Stimulated activated CD8-positive, alpha-beta memory T cell treated with anti-CD3 and anti-CD28 coated beads, Interleukin-12 subunit alpha, Interleukin-12 subunit beta, amount 100 ng/mL, for 4 hours (primary cell): ENCODE data around the gene FADS6.

Experiments used
- DNase-seq: peaks from one replicate; pipeline ENCODE4 v3.0.0-alpha.2; 2020; ENCODE audit warnings: low read depth

FADS6 gene

GRCh38 chr17:74892974-74893911 is at the start of gene FADS6:
Gene FADS6, minus strand, starts transcription at chr17:74893633. Its CDS starts 38 bp downstream, at chr17:74893595.
- DNase-seq, result no peak

- no peak for DNase-seq
Measured at GRCh38 chr17:74941128-74941725, 47.8 kb upstream of the FADS6 start.

- DNase-seq, result no peak
Measured at GRCh38 chr17:74939534-74939933, 46.1 kb upstream of the FADS6 start.

- no peak for DNase-seq
Measured at GRCh38 chr17:74938194-74938950, 44.9 kb upstream of the FADS6 start.

- no peak for DNase-seq
Measured at GRCh38 chr17:74937064-74938051, 43.9 kb upstream of the FADS6 start.

- no peak for DNase-seq
Measured at GRCh38 chr17:74936470-74936799, 43.0 kb upstream of the FADS6 start.

- DNase-seq, result no peak
Measured at GRCh38 chr17:74935585-74936469, 42.4 kb upstream of the FADS6 start, which contains the start of gene OTOP3. Gene OTOP3, plus strand, starts transcription at chr17:74935898. Its CDS starts 24 bp downstream, at chr17:74935922.

GRCh38 chr17:74935048-74935447 is 41.6 kb upstream of the FADS6 start:
- no peak for DNase-seq

GRCh38 chr17:74930535-74931036 is 37.2 kb upstream of the FADS6 start:
- DNase-seq, result no peak

GRCh38 chr17:74928786-74929185 is 35.4 kb upstream of the FADS6 start:
- no peak for DNase-seq

- no peak for DNase-seq
Measured at GRCh38 chr17:74925242-74925641, 31.8 kb upstream of the FADS6 start.

- no peak for DNase-seq
Measured at GRCh38 chr17:74924250-74924948, 31.0 kb upstream of the FADS6 start, which contains the start of gene OTOP2. Gene OTOP2, plus strand, starts transcription at chr17:74924273. Its CDS starts 360 bp downstream, at chr17:74924633.

- peak; percentile 43 for DNase-seq
Measured at GRCh38 chr17:74923538-74924249, 30.3 kb upstream of the FADS6 start.

GRCh38 chr17:74922694-74923537 is 29.5 kb upstream of the FADS6 start, which contains the start of gene USH1G:
Gene USH1G, minus strand, starts transcription at chr17:74923255. Its CDS starts 182 bp downstream, at chr17:74923073.
- no peak for DNase-seq

GRCh38 chr17:74922172-74922571 is 28.7 kb upstream of the FADS6 start:
- DNase-seq, result no peak

- no peak for DNase-seq
Measured at GRCh38 chr17:74921769-74922168, 28.3 kb upstream of the FADS6 start.

- no peak for DNase-seq
Measured at GRCh38 chr17:74921026-74921681, 27.7 kb upstream of the FADS6 start.
